Mesothelial cell of epicardium (in vitro differentiated cells): ENCODE results near the gene FZD7. TPM values are rescaled to one million over a fixed set of nuclear protein-coding genes. Genes with fewer than 3 reads are reported as not detected.

Source experiments
- DNase-seq, 2 experiments: peaks; one replicate each; pipeline ENCODE4 v3.0.0; 2021; ENCODE audit warnings: low spot score in 2 of 2; ENCODE audit not compliant: unreplicated experiment in 2 of 2
- H3K27ac Mint-ChIP-seq: 2 replicates; pipeline ENCODE4 v1.8.0; 2021; ENCODE audit warnings: mixed read lengths
- H3K27me3 Mint-ChIP-seq: 2 replicates; pipeline ENCODE4 v1.8.0; 2021; ENCODE audit warnings: low read depth, mixed read lengths
- H3K36me3 Mint-ChIP-seq: 2 replicates; pipeline ENCODE4 v1.8.0; 2021; ENCODE audit warnings: mixed read lengths
- H3K4me1 Mint-ChIP-seq: 2 replicates; pipeline ENCODE4 v1.8.0; 2021; ENCODE audit warnings: mixed read lengths
- H3K4me3 Mint-ChIP-seq: 2 replicates; pipeline ENCODE4 v1.8.0; 2021; ENCODE audit warnings: mild to moderate bottlenecking, moderate library complexity, mixed read lengths
- H3K9me3 Mint-ChIP-seq: 2 replicates; pipeline ENCODE4 v1.8.0; 2021; ENCODE audit warnings: mixed read lengths
- total RNA-seq: library from RNA; stranded (reverse); gene quantifications from 3 replicates; pipeline ENCODE4 v1.2.1, GENCODE V29; 2021
- TF ChIP-seq, protein P1 (sequence below): fragments of 200-600 bp; sonication (generic); IDR thresholded peaks from one replicate; pipeline ENCODE4 v1.5.0; 2021; ENCODE audit warnings: antibody characterized with exemption; ENCODE audit not compliant: unreplicated experiment

The FZD7 gene
- total RNA-seq, 1 donor from 2014 or later: 132 TPM

DNA sequence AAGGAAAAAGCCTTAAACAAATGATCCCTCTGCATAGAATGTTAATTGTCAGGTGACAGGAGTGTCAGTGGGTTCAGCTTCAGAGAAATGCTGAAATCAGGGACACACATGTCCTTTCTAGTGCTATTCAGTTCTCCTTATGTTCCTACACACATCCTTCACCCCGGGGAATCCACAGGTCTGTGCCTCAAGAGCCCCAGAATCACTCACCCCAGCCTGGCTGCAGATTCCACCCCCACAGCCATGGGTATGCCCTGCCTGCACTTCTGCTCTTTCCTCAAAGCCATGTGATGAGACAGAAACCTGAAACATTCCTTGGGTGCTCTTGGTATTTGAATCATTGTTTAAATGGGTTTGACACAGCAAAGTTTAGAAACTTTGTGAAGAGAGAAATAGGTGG lies 27.4 kb upstream of the FZD7 start:
- TF ChIP-seq, protein P1, sequence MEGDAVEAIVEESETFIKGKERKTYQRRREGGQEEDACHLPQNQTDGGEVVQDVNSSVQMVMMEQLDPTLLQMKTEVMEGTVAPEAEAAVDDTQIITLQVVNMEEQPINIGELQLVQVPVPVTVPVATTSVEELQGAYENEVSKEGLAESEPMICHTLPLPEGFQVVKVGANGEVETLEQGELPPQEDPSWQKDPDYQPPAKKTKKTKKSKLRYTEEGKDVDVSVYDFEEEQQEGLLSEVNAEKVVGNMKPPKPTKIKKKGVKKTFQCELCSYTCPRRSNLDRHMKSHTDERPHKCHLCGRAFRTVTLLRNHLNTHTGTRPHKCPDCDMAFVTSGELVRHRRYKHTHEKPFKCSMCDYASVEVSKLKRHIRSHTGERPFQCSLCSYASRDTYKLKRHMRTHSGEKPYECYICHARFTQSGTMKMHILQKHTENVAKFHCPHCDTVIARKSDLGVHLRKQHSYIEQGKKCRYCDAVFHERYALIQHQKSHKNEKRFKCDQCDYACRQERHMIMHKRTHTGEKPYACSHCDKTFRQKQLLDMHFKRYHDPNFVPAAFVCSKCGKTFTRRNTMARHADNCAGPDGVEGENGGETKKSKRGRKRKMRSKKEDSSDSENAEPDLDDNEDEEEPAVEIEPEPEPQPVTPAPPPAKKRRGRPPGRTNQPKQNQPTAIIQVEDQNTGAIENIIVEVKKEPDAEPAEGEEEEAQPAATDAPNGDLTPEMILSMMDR: no peak
- peaks cover 54% of the 10 kb centered on the region for H3K4me1 Mint-ChIP-seq

DNA sequence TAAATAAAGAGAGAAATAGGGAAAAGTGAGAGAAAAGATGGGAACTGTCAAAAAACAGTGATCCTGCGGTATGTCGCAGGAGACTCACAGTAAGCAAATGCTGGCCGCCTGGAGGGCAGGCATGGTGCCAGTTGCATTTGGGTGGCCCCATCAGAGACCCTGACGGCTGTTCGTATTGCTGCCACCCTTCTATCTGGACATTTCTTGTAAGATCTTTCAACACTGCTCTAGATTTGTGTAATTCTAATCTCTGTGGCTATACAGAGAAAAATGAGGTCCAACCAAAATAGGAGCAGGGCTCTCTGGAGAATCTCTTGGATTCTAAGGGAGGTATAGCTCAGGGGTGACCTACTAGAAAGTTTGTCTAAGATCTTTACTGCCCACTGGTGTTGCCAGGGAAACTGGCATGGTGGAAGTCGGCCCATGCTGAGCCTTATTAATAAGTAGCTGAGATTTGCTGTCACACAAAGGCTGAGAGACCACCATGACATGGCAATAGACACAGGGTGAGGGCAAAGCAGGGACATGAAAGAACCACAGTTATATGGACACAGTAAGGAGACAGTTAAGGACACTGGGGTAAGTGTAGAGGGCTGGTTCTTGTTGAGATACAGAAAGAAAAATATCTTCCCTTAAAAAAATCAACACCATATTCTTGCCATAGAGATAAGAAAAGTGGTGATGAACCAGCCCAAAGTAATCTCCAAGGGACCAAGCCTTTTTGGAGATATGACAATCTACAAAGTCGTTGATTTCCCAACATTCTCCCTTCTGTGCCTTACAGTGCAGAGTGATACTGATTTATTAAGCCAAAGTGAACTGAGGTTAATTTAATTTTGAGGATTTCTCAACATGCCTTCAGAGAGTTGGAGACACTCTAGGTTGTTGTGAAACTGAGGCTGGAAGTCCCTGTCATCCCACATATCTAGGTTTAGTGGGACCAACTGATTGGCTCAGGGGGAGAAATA lies 26.4 kb upstream of the FZD7 start:
- peaks cover 4% of the 10 kb centered on the region for H3K27me3 Mint-ChIP-seq
- H3K4me3 Mint-ChIP-seq: no peak overlapping the region
- H3K9me3 Mint-ChIP-seq: no peaks in the 10 kb centered on the region
- no peak for DNase-seq
- TF ChIP-seq, protein P1: no peak
- H3K36me3 Mint-ChIP-seq: no peaks in the 10 kb centered on the region
- peaks cover 44% of the 10 kb centered on the region for H3K4me1 Mint-ChIP-seq
- peak overlapping the region; percentile 30 for H3K27ac Mint-ChIP-seq

More for the DNA sequence above, 27.4 kb upstream of the FZD7 start:
- DNase-seq: no peak
- no peaks in the 10 kb centered on the region for H3K36me3 Mint-ChIP-seq
- no peaks in the 10 kb centered on the region for H3K9me3 Mint-ChIP-seq
- no peak overlapping the region for H3K27ac Mint-ChIP-seq
- no peak overlapping the region for H3K4me3 Mint-ChIP-seq
- peaks cover 2% of the 10 kb centered on the region for H3K27me3 Mint-ChIP-seq

DNA sequence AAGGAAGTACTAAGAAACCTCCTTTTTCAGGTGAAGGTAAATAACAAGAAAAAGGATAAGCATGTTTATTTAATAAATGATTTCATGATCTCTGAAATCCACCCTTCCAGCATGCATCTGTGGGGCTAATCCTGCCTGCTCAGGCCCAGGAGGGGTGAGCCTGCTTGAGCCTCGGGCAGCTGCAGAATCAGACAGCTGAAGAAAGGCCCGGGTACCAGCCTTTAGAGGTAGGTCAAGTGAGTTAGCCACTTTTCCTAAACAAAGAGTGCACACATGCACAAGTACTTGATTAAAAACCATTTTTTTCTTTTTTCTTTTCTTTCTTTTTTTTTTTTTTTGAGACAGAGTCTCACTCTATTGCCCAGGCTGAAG lies 25.7 kb upstream of the FZD7 start:
- H3K27ac Mint-ChIP-seq: no peak overlapping the region
- H3K4me3 Mint-ChIP-seq: no peak overlapping the region
- no peaks in the 10 kb centered on the region for H3K9me3 Mint-ChIP-seq
- H3K27me3 Mint-ChIP-seq: peaks cover 4% of the 10 kb centered on the region
- no peaks in the 10 kb centered on the region for H3K36me3 Mint-ChIP-seq
- TF ChIP-seq, protein P1: no peak
- H3K4me1 Mint-ChIP-seq: peaks cover 46% of the 10 kb centered on the region
- DNase-seq: no peak

DNA sequence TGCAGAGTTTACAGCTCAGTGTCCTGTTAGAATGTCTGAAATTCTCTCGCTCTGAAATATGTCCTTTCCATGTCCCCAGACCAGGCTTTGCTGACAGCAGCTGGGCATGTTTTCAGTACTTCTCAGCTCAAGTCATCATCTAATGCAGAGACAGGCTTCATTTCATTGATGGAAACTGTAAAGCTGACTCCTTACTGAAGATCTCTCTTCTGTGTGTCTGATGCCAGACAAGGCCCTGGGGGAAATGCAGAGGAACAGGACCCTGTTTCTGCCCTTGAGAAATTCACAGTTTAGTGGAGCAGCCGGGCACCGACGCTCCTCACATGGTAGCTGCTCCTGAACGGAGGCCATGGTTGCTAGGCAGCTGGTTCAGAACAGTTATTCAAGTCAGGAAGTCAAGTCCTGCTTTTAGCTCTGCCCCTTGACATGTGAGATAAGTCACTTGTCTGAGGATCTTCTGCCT lies 24.6 kb upstream of the FZD7 start:
- Mint-ChIP-seq H3K27me3 (peaks cover 4% of the 10 kb centered on the region), H3K4me1 (peaks cover 47% of the 10 kb centered on the region), H3K9me3 (no peaks in the 10 kb centered on the region), H3K4me3 (no peak overlapping the region), H3K36me3 (no peaks in the 10 kb centered on the region), H3K27ac (no peak overlapping the region)
- TF ChIP-seq, protein P1: no peak
- no peak for DNase-seq

DNA sequence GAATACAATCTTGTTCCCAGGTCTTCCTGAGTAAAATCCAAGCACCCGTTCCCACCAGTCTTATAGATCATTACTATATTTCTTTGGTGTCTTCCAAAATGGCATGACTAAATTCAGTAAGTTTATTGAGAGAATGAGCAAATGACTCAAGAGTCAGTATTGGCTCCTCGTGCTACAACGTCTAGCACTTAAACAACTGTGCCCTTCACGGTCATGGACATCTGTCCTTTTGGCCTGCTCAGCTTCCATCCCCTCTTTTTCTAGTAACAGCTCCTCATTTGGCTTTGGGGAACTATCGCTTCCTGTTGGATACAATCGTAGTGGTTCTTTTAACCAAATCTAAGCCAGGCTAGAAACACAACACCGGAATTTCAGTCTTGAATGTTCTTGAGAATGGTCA lies 24.1 kb upstream of the FZD7 start:
- DNase-seq: no peak
- Mint-ChIP-seq H3K27me3 (peaks cover 4% of the 10 kb centered on the region), H3K4me3 (no peak overlapping the region), H3K9me3 (no peaks in the 10 kb centered on the region), H3K4me1 (peaks cover 53% of the 10 kb centered on the region), H3K27ac (no peak overlapping the region), H3K36me3 (no peaks in the 10 kb centered on the region)
- TF ChIP-seq, protein P1: no peak
